Right atrium auricular region (tissue), 2 donors: ENCODE data around the gene NCLN. TPM values are rescaled to one million over a fixed set of nuclear protein-coding genes. Genes with fewer than 3 reads are reported as not detected.

Experiments used
- DNase-seq: peaks from one replicate; pipeline ENCODE4 v3.0.0-alpha.2; 2019; ENCODE audit warnings: low spot score
- H3K27ac ChIP-seq, 2 donors: fragments of 200-600 bp; sonication (generic); 1 replicate in 1 of 2; 2 replicates in 1 of 2; pipeline ENCODE4 v1.5.1; 2016 to 2019
- H3K27me3 ChIP-seq, 2 donors: fragments of 200-600 bp; sonication (generic); one replicate each; pipeline versions ENCODE4 v1.5.1 to v1.6.0; 2017 to 2019
- H3K36me3 ChIP-seq: fragments of 200-600 bp; sonication (generic); one replicate; pipeline ENCODE4 v1.5.1; 2016
- H3K4me1 ChIP-seq, 2 donors: fragments of 200-600 bp; sonication (generic); one replicate each; pipeline versions ENCODE4 v1.5.1 to v1.6.0; 2017 to 2019
- H3K4me3 ChIP-seq, 2 donors: fragments of 200-600 bp; sonication (generic); 1 replicate in 1 of 2; 2 replicates in 1 of 2; pipeline ENCODE4 v1.5.1; 2017 to 2019; ENCODE audit warnings: mild to moderate bottlenecking in 1 of 2, moderate library complexity in 1 of 2
- H3K9me3 ChIP-seq, 2 donors: fragments of 200-600 bp; sonication (generic); one replicate each; pipeline ENCODE4 v1.5.1; 2019
- total RNA-seq, 2 donors: library from RNA; depleted of rRNA; stranded (reverse); fragments of >200 nt; gene quantifications; one replicate each; pipeline ENCODE4 v1.1.0, GENCODE V29; 2016
- TF ChIP-seq, protein P1 (sequence below), 2 donors: fragments of 200-600 bp; sonication (generic); IDR thresholded peaks; one replicate each; pipeline ENCODE4 v1.5.1; 2019; ENCODE audit warnings: antibody characterized with exemption in 2 of 2

NCLN gene
- total RNA-seq, 2 donors from 2014 or later, result 23.3 to 24.9 TPM

DNA sequence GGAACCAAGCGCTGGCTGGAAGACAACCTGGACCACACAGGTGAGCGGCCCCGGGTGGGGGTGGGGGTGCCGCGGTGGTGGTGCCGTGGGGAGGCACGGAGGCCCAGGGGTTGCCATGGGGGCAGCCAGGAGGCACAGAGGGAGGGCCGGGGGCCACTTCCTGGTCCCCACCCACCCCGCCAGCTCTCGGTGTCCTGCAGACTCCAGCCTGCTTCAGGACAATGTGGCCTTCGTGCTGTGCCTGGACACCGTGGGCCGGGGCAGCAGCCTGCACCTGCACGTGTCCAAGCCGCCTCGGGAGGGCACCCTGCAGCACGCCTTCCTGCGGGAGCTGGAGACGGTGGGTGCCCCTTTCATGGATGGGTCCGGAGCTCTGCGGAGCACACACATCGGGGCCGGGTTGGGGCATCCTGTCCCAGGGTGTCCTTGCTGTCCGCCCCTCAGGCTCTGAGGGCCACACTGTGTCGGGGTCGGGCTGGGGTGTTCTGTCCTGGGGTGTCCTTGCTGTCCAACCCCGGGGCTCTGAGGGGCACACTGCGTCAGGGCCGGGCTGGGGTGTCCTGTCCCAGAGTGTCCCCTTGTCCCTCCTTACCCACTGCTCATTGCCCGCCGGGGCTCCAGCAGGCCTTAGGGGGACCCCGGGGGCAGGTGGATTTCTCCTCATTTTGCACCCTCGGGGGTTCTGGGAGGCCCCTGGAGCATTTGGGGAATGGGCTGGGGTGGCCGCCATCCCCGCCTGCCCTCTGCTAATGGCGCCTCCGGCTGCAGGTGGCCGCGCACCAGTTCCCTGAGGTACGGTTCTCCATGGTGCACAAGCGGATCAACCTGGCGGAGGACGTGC is 18.3 kb downstream of the NCLN start:
- H3K9me3 ChIP-seq, result no peaks in the 10 kb centered on the region
- TF ChIP-seq, protein P1, sequence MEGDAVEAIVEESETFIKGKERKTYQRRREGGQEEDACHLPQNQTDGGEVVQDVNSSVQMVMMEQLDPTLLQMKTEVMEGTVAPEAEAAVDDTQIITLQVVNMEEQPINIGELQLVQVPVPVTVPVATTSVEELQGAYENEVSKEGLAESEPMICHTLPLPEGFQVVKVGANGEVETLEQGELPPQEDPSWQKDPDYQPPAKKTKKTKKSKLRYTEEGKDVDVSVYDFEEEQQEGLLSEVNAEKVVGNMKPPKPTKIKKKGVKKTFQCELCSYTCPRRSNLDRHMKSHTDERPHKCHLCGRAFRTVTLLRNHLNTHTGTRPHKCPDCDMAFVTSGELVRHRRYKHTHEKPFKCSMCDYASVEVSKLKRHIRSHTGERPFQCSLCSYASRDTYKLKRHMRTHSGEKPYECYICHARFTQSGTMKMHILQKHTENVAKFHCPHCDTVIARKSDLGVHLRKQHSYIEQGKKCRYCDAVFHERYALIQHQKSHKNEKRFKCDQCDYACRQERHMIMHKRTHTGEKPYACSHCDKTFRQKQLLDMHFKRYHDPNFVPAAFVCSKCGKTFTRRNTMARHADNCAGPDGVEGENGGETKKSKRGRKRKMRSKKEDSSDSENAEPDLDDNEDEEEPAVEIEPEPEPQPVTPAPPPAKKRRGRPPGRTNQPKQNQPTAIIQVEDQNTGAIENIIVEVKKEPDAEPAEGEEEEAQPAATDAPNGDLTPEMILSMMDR (IDR thresholded peaks at IDR 0.05), result no peak
- no peaks in the 10 kb centered on the region for H3K4me1 ChIP-seq
- H3K4me3 ChIP-seq, result no peak overlapping the region
- no peak overlapping the region for H3K27ac ChIP-seq
- H3K27me3 ChIP-seq, result no peaks in the 10 kb centered on the region
- H3K36me3 ChIP-seq, result peaks cover 35% of the 10 kb centered on the region
- no peak for DNase-seq

DNA sequence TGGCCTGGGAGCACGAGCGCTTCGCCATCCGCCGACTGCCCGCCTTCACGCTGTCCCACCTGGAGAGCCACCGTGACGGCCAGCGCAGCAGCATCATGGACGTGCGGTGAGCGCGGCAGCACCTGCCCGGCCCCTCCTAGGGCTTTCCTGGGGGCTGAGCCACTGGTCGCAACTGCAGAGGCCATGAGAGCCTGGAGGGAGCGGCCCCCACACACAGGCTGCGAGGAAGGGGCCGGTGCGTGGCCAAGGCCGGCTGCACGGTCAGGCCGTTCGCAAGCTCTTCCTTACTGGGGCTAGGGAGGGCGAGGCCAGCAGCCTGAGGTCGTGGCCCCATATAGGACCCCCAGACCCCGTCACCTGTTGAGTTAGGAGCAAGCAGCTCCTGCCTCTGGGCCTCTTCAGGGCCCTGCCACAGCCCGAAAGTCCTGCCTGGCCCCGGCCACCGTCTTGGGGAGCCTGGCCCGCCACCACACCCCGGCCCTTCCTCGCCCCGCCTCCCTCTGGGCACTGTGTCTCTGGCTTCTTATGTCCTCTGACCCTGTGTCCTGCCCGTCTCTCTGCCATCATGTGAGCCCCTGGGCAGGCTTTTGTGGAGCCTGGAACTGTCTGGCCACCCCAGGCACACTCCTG is 19.0 kb downstream of the NCLN start:
- H3K4me3 ChIP-seq, result no peak overlapping the region
- no peaks in the 10 kb centered on the region for H3K4me1 ChIP-seq
- H3K27me3 ChIP-seq, result no peaks in the 10 kb centered on the region
- DNase-seq, result no peak
- H3K27ac ChIP-seq, result no peak overlapping the region
- H3K9me3 ChIP-seq, result no peaks in the 10 kb centered on the region
- H3K36me3 ChIP-seq, result peaks cover 33% of the 10 kb centered on the region
- TF ChIP-seq, protein P1 (IDR thresholded peaks at IDR 0.05), result no peak

DNA sequence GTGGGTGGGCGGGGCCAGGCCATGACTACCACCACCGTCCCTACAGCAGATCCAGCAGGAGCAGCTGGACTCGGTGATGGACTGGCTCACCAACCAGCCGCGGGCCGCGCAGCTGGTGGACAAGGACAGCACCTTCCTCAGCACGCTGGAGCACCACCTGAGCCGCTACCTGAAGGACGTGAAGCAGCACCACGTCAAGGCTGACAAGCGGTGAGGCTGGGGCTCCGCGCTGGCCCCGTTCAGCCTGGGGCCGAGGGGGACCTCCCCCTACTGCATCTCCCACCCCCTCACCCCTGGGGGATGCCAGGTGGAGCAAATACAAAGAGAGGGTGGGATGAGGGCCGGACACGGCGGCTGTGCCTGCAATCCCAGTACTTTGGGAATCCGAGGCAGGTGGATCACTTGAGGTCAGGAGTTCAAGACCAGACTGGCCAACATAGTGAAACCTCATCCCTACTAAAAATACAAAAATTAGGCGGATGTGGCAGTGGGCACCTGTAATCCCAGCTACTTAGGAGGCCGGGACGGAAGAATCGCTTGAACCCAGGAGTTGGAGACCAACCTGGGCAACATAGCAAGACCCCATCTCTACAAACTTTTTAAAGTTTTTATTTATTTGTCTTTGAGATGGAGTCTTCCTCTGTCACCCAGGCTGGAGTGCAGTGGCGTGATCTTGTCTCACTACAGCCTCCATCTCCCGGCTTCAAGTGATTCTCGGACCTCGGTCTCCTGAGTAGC is 20.7 kb downstream of the NCLN start:
- TF ChIP-seq, protein P1 (IDR thresholded peaks at IDR 0.05), result no peak
- no peak overlapping the region for H3K4me3 ChIP-seq
- H3K27ac ChIP-seq, result no peak overlapping the region
- no peaks in the 10 kb centered on the region for H3K4me1 ChIP-seq
- no peaks in the 10 kb centered on the region for H3K9me3 ChIP-seq
- no peaks in the 10 kb centered on the region for H3K27me3 ChIP-seq
- peaks cover 33% of the 10 kb centered on the region for H3K36me3 ChIP-seq
- DNase-seq, result no peak

DNA sequence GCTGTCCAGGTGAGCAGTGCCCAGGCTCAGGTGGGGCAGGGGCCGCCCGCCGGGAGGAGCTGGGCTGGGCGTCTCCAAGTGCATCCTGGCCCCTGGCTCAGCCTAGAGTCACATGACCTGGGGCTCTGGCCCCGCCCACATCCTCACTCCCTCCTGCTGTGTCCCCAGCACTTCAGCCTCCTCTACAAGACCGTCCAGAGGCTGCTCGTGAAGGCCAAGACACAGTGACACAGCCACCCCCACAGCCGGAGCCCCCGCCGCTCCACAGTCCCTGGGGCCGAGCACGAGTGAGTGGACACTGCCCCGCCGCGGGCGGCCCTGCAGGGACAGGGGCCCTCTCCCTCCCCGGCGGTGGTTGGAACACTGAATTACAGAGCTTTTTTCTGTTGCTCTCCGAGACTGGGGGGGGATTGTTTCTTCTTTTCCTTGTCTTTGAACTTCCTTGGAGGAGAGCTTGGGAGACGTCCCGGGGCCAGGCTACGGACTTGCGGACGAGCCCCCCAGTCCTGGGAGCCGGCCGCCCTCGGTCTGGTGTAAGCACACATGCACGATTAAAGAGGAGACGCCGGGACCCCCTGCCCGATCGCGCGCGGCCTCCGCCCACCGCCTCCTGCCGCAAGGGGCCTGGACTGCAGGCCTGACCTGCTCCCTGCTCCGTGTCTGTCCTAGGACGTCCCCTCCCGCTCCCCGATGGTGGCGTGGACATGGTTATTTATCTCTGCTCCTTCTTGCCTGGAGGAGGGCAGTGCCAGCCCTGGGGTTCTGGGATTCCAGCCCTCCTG is 21.9 kb downstream of the NCLN start:
- Histone ChIP-seq H3K9me3 (no peaks in the 10 kb centered on the region), H3K4me1 (no peaks in the 10 kb centered on the region), H3K4me3 (no peak overlapping the region), H3K27me3 (no peaks in the 10 kb centered on the region), H3K36me3 (peaks cover 33% of the 10 kb centered on the region), H3K27ac (no peak overlapping the region)
- TF ChIP-seq, protein P1 (IDR thresholded peaks at IDR 0.05), result no peak
- no peak for DNase-seq
